ENCODE measurements around the gene GRPEL1.

Gene GRPEL1

GRCh38 chr4:7063362-7063761 is 4.5 kb downstream of the GRPEL1 start:
- no peak for DNase-seq (ENCODE audit: low spot score)

GRCh38 chr4:7062816-7063215 is 5.0 kb downstream of the GRPEL1 start:
- no peak for DNase-seq (ENCODE audit: low spot score)

GRCh38 chr4:7061815-7062214 is 6.0 kb downstream of the GRPEL1 start:
- no peak for DNase-seq (ENCODE audit: low spot score)

GRCh38 chr4:7060346-7061150 is 7.3 kb downstream of the GRPEL1 start:
- DNase-seq (ENCODE audit: low spot score): no peak

DNA sequence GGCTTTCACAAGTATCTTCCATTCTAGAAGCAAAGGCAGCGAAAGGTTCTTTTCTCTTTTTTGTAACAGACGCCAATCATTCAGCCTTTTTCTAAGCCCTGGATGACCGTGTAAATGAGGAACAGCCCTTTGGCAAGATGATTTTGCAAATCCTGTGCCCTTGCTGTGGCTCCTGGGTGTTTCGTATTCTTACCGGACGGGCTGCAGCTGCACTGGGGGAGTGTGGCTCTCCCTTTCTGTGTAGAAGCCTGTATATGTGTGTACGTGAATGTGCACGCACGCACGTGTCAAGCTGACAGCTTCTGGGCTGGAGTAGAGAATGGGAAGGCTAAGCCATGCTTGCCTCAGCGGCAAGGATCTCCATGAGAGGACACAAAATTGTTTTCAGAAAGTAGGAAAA is 8.2 kb downstream of the GRPEL1 start:
- DNase-seq (ENCODE audit: low spot score): no peak

GRCh38 chr4:7058792-7059191 is 9.1 kb downstream of the GRPEL1 start:
- DNase-seq (ENCODE audit: low spot score): no peak

DNA sequence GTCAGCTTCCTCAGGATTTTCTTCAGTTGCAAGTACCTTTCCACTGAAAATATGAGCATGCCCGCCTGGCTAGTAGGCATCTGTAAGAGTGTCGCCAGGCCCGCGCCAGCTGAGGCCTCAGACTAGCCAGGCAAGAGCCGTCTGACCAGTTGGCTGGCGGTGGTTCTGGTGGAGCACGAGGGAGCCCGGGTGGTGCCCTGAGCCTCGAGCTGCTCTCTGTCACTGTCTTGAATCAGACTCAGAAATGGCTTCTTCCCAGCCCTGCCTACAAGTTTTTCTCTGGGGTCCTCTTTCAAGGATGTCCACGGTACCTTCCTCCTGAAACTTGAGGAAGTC is 11.9 kb downstream of the GRPEL1 start:
- DNase-seq (ENCODE audit: low spot score): no peak

- DNase-seq (ENCODE audit: low spot score): no peak
These were observed 12.5 kb downstream of the GRPEL1 start for GRCh38 chr4:7055111-7055989.

GRCh38 chr4:7054106-7054880 is 13.6 kb downstream of the GRPEL1 start:
- DNase-seq (ENCODE audit: low spot score): no peak

DNA sequence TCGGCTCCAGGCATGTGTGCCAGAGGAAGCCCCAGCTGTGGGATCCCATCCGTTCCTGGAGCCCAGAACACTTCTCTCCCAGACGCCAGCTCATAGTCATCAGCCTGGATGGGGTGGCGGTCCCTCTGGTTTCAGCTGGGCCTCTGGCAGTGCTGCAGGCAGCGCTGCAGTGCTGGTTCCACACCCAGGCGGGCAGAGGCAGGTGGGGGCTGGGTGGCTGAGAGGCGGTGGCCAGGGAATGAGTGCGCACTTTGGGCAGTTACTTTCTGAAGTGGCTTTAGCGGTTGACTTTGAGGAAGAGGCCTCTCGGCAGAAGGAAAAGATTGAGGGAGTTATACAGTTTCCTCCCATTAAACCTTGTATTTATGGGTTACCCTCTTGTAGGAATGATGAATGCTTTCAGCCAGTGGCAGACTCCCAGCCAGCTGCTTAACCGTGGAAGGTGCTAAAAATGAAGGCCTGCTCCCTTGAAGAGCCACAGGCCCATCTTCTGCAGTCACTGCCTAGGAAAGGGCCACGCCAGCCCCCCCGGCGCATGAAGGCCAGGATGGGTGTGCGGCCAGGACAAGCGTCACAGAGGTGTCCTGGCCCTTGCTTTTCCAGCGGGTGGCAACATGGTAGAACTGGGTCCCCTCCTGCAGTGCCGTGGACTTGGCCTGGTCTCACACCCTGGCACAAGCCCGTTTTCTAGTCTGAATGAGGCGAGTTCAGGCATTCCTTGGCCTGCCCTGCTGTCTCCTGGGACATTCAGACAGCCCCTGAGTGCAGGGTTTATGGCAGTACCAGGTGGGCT is 14.7 kb downstream of the GRPEL1 start:
- no peak for DNase-seq (ENCODE audit: low spot score)

DNA sequence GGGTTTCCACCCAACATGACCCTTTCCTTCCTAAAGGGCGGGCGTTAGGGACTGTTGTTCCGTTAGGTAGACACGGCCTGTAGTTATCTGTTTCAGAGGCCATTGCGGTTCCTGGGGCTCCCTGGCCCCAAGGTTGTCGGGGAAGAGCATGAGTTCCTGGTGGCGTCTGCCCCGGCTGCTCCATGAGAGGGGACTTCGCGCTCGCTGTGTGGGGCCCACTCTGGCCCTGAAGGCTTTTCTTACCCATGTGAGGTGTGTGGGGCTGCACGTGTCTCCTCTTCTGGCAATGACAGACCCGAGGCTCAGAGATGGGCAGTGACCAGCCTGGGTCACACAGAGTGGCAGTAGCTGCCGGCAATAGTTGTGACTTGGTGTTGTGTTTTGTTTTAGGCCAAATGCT is 15.6 kb downstream of the GRPEL1 start:
- no peak for DNase-seq (ENCODE audit: low spot score)

- DNase-seq (ENCODE audit: low spot score): no peak
These were observed 16.0 kb downstream of the GRPEL1 start for GRCh38 chr4:7051905-7052304.

- no peak for DNase-seq (ENCODE audit: low spot score)
These were observed 16.7 kb downstream of the GRPEL1 start for GRCh38 chr4:7051144-7051495.

GRCh38 chr4:7050481-7051143 is 17.3 kb downstream of the GRPEL1 start:
- DNase-seq (ENCODE audit: low spot score): no peak

GRCh38 chr4:7049739-7050138 is 18.1 kb downstream of the GRPEL1 start:
- DNase-seq (ENCODE audit: low spot score): no peak

GRCh38 chr4:7049295-7049694 is 18.6 kb downstream of the GRPEL1 start:
- no peak for DNase-seq (ENCODE audit: low spot score)

GRCh38 chr4:7048642-7049041 is 19.2 kb downstream of the GRPEL1 start:
- no peak for DNase-seq (ENCODE audit: low spot score)

DNA sequence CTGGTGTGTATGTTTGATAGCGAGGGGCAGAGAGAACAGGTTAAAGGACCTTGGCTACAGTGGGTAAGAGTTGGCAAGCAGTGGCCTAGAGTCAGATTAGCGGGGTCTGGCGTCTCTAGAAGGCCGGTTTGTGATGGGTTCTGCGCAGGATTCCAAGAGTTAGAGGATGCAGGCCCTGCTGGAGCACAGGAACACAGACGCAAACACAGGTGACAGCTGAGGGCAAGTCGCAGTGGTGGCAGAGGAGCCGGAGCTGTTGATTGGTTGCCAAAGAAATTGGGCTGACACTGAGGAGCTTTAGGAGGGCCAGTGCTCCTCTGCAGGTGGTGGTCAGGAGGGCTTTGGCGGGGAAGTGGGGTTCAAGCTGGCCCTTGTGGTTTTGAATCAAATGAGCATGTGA is 20.9 kb downstream of the GRPEL1 start:
- no peak for DNase-seq (ENCODE audit: low spot score)

GRCh38 chr4:7045961-7046921 is 21.6 kb downstream of the GRPEL1 start:
- DNase-seq (ENCODE audit: low spot score): no peak

- DNase-seq (ENCODE audit: low spot score): no peak
These were observed 22.3 kb downstream of the GRPEL1 start for GRCh38 chr4:7045553-7045952.

Measured in HuH-7 (cell line).